ENCODE results near the gene UTF1. TPM values are rescaled to one million over a fixed set of nuclear protein-coding genes. Genes with fewer than 3 reads are reported as not detected.

Gene UTF1
- not detected for polyA plus RNA-seq (2013, experiment 1 of 2)
- polyA plus RNA-seq (2013, experiment 2 of 2), result not detected

GRCh38 chr10:133230044-133230361 is at the start of gene UTF1:
TSS of gene UTF1 (plus strand) at chr10:133230217. CDS start at chr10:133230289, 72 bp downstream.
- no peaks in the 10 kb centered on the region for H3K9me3 ChIP-seq (ENCODE audit: control insufficient read depth, low read length)
- H3K4me1 ChIP-seq (ENCODE audit: control insufficient read depth, insufficient read depth, low read length, poor library complexity, severe bottlenecking), result peaks cover 12% of the 10 kb centered on the region
- H3K36me3 ChIP-seq (ENCODE audit: control insufficient read depth, insufficient read depth, low read length), result no peaks in the 10 kb centered on the region
- no peak within 1 kb of the TSS for H3K27ac ChIP-seq (ENCODE audit: low read depth, low read length, severe bottlenecking)
- 0 to 1% methylated on average over 18 to 19 of the region's 49 CpGs for WGBS, 2 experiments (ENCODE audit: insufficient coverage in 2 of 2)
- no peak within 1 kb of the TSS for H3K4me3 ChIP-seq (ENCODE audit: extremely low read depth, insufficient read depth, low read length, poor library complexity, severe bottlenecking)

- WGBS, 2 experiments (ENCODE audit: insufficient coverage in 2 of 2), result 94% methylated on average over 21 to 23 of the region's 23 CpGs
- Histone ChIP-seq H3K36me3 (ENCODE audit: control insufficient read depth, insufficient read depth, low read length) (no peaks in the 10 kb centered on the region), H3K9me3 (ENCODE audit: control insufficient read depth, low read length) (peaks cover 8% of the 10 kb centered on the region), H3K4me1 (ENCODE audit: control insufficient read depth, insufficient read depth, low read length, poor library complexity, severe bottlenecking) (no peaks in the 10 kb centered on the region), H3K4me3 (ENCODE audit: extremely low read depth, insufficient read depth, low read length, poor library complexity, severe bottlenecking) (no peak overlapping the region), H3K27ac (ENCODE audit: low read depth, low read length, severe bottlenecking) (no peak overlapping the region)
Measured at GRCh38 chr10:133180965-133181639, 48.9 kb upstream of the UTF1 start.

- peaks cover 8% of the 10 kb centered on the region for H3K9me3 ChIP-seq (ENCODE audit: control insufficient read depth, low read length)
- WGBS, 2 experiments (ENCODE audit: insufficient coverage in 2 of 2), result 83 to 85% methylated on average over 13 to 14 of the region's 14 CpGs
- no peak overlapping the region for H3K27ac ChIP-seq (ENCODE audit: low read depth, low read length, severe bottlenecking)
- H3K36me3 ChIP-seq (ENCODE audit: control insufficient read depth, insufficient read depth, low read length), result no peaks in the 10 kb centered on the region
- H3K4me1 ChIP-seq (ENCODE audit: control insufficient read depth, insufficient read depth, low read length, poor library complexity, severe bottlenecking), result no peaks in the 10 kb centered on the region
- no peak overlapping the region for H3K4me3 ChIP-seq (ENCODE audit: extremely low read depth, insufficient read depth, low read length, poor library complexity, severe bottlenecking)
Measured at GRCh38 chr10:133182190-133182589, 47.8 kb upstream of the UTF1 start.

DNA sequence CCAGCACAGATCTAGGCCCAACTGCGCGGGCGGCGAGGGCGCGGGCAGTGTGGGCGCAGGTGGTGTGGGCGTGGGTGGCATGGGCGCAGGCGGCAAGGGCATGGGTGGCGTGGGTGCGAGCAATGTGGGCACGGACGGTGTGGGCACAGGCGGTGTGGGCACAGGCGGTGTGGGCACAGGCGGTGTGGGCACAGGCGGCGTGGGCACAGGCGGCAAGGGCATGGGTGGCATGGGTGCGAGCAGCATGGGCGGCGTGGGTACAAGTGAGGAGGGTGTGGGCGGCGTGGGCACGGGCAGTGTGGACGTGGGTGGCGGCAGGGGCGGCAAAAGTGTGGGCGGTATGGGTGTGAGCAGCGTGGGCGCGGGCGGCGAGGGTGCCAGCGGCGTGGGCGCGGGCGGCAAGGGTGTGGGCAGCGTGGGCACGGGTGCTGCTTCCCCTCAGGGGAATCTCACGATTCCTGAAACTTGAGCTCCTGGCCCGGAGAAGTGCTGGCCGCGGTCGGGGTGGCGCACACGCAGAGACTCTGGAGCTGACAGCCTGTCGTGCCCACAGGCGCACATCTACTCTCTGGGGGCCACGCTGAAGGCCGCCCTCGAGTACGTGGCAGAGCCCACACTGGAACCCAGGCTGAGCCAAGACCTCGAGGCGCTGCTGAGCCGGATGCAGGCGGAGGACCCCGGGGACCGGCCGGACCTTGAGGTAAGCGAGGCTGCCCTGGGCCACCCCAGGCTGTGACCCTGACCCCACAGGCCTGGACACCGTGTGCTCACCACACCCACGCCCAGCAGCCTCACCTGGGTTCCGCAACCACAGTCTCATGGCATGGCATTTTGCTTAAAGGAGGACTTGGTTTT is 47.0 kb upstream of the UTF1 start:
- Histone ChIP-seq H3K36me3 (ENCODE audit: control insufficient read depth, insufficient read depth, low read length) (no peaks in the 10 kb centered on the region), H3K27ac (ENCODE audit: low read depth, low read length, severe bottlenecking) (no peak overlapping the region), H3K4me1 (ENCODE audit: control insufficient read depth, insufficient read depth, low read length, poor library complexity, severe bottlenecking) (no peaks in the 10 kb centered on the region), H3K9me3 (ENCODE audit: control insufficient read depth, low read length) (peaks cover under 1% of the 10 kb centered on the region), H3K4me3 (ENCODE audit: extremely low read depth, insufficient read depth, low read length, poor library complexity, severe bottlenecking) (no peak overlapping the region)
- 95 to 96% methylated on average over 56 to 61 of the region's 66 CpGs for WGBS, 2 experiments (ENCODE audit: insufficient coverage in 2 of 2)

GRCh38 chr10:133183646-133184378 is 46.2 kb upstream of the UTF1 start:
- H3K36me3 ChIP-seq (ENCODE audit: control insufficient read depth, insufficient read depth, low read length), result no peaks in the 10 kb centered on the region
- no peaks in the 10 kb centered on the region for H3K4me1 ChIP-seq (ENCODE audit: control insufficient read depth, insufficient read depth, low read length, poor library complexity, severe bottlenecking)
- WGBS, 2 experiments (ENCODE audit: insufficient coverage in 2 of 2), result 88 to 92% methylated on average over 20 to 21 of the region's 21 CpGs
- H3K4me3 ChIP-seq (ENCODE audit: extremely low read depth, insufficient read depth, low read length, poor library complexity, severe bottlenecking), result no peak overlapping the region
- H3K27ac ChIP-seq (ENCODE audit: low read depth, low read length, severe bottlenecking), result no peak overlapping the region
- no peaks in the 10 kb centered on the region for H3K9me3 ChIP-seq (ENCODE audit: control insufficient read depth, low read length)

GRCh38 chr10:133184591-133185244 is 45.3 kb upstream of the UTF1 start:
- no peak overlapping the region for H3K4me3 ChIP-seq (ENCODE audit: extremely low read depth, insufficient read depth, low read length, poor library complexity, severe bottlenecking)
- H3K27ac ChIP-seq (ENCODE audit: low read depth, low read length, severe bottlenecking), result no peak overlapping the region
- H3K36me3 ChIP-seq (ENCODE audit: control insufficient read depth, insufficient read depth, low read length), result no peaks in the 10 kb centered on the region
- 76 to 83% methylated on average over 16 to 23 of the region's 23 CpGs for WGBS, 2 experiments (ENCODE audit: insufficient coverage in 2 of 2)
- no peaks in the 10 kb centered on the region for H3K4me1 ChIP-seq (ENCODE audit: control insufficient read depth, insufficient read depth, low read length, poor library complexity, severe bottlenecking)
- H3K9me3 ChIP-seq (ENCODE audit: control insufficient read depth, low read length), result no peaks in the 10 kb centered on the region

- 83% methylated on average over 9 to 10 of the region's 11 CpGs for WGBS, 2 experiments (ENCODE audit: insufficient coverage in 2 of 2)
- no peaks in the 10 kb centered on the region for H3K9me3 ChIP-seq (ENCODE audit: control insufficient read depth, low read length)
- no peaks in the 10 kb centered on the region for H3K36me3 ChIP-seq (ENCODE audit: control insufficient read depth, insufficient read depth, low read length)
- H3K4me1 ChIP-seq (ENCODE audit: control insufficient read depth, insufficient read depth, low read length, poor library complexity, severe bottlenecking), result no peaks in the 10 kb centered on the region
- no peak overlapping the region for H3K27ac ChIP-seq (ENCODE audit: low read depth, low read length, severe bottlenecking)
- no peak overlapping the region for H3K4me3 ChIP-seq (ENCODE audit: extremely low read depth, insufficient read depth, low read length, poor library complexity, severe bottlenecking)
Measured at GRCh38 chr10:133185421-133185820, 44.6 kb upstream of the UTF1 start.

DNA sequence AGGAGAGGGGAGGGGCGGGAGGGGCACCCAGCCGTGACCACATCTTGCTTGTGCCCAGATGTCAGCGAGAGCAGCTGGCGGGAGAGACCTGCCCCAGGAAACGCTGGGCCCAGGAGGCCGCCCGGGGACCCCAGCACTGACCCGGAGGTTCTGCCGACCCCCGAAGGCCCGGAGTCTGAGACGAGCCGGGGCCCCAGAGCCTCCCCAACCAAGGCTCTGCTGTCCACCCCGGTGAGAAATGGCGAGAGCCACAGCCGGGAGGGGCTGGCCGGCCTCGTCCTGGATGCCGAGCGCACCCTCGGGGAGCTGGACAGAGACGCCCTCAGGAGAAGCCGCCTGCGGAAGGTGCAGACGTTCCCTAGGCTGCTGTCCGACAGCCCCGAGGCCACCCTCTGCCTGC is 44.1 kb upstream of the UTF1 start:
- Histone ChIP-seq H3K36me3 (ENCODE audit: control insufficient read depth, insufficient read depth, low read length) (no peaks in the 10 kb centered on the region), H3K4me1 (ENCODE audit: control insufficient read depth, insufficient read depth, low read length, poor library complexity, severe bottlenecking) (no peaks in the 10 kb centered on the region), H3K27ac (ENCODE audit: low read depth, low read length, severe bottlenecking) (no peak overlapping the region), H3K4me3 (ENCODE audit: extremely low read depth, insufficient read depth, low read length, poor library complexity, severe bottlenecking) (no peak overlapping the region), H3K9me3 (ENCODE audit: control insufficient read depth, low read length) (no peaks in the 10 kb centered on the region)
- 85 to 87% methylated on average over 23 to 26 of the region's 27 CpGs for WGBS, 2 experiments (ENCODE audit: insufficient coverage in 2 of 2)

DNA sequence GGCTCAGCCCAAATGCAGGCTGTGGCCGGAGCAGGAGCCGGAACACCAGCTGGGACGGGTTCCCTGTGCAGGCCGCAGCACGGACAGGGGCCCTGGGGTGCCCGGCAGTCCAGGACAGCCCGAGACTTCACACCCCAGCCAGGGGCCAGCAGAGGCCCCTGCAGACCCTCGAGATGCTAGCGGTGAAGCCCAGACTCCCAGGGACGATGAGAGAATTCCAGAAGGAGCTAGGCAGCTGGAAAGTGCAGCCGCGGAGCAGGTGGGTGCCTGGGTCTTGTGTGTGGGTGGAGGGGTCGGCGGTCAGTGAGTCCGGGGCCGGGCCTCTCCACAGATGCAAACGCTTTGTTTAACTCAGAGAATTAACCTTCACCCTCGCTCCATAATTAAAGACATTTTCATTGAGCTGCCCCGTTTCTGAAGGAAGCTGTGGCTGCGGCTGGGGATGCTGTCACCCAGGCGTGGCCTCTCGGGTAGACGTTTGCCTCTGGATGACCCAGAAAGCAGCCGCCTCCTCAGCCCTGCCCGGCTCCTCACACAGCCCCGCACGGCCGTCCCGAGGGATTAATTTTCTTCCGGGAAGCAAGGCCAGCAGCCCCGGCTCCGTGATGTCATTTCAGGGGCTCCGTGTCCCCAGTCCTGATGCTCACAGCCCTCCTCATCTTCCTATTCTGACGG is 43.5 kb upstream of the UTF1 start:
- Histone ChIP-seq H3K36me3 (ENCODE audit: control insufficient read depth, insufficient read depth, low read length) (no peaks in the 10 kb centered on the region), H3K9me3 (ENCODE audit: control insufficient read depth, low read length) (no peaks in the 10 kb centered on the region), H3K27ac (ENCODE audit: low read depth, low read length, severe bottlenecking) (no peak overlapping the region), H3K4me1 (ENCODE audit: control insufficient read depth, insufficient read depth, low read length, poor library complexity, severe bottlenecking) (no peaks in the 10 kb centered on the region), H3K4me3 (ENCODE audit: extremely low read depth, insufficient read depth, low read length, poor library complexity, severe bottlenecking) (no peak overlapping the region)
- WGBS, 2 experiments (ENCODE audit: insufficient coverage in 2 of 2), result 92 to 95% methylated on average over 15 to 27 of the region's 34 CpGs
